GM21529 (cell line): Measurements from ENCODE around the gene TMEM255A.

Experiments
- ATAC-seq: cut with Tn5 transposase; IDR thresholded peaks from one replicate; pipeline ENCODE4 v1.9.1; 2021; ENCODE audit not compliant: unreplicated experiment

TMEM255A gene

DNA sequence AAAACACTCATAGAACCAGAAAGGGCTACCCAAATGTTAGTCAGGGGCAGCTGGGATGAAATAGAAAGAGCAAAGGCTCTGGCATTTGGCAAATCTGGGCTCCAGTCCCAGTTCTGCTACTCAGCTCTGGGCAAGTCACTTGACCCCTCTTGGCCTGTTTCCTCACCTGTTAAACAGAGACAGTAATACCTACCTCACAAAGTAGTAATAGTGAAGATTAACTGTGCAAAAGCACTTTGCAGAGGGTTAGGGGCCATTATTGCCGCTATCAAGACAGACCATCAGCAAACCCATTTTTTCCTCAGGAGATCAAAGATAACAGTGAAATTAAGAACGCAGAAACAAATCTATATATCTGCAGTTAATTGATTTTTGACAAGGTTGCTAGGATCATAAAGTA lies 40.0 kb downstream of the TMEM255A start:
- ATAC-seq: no peak

DNA sequence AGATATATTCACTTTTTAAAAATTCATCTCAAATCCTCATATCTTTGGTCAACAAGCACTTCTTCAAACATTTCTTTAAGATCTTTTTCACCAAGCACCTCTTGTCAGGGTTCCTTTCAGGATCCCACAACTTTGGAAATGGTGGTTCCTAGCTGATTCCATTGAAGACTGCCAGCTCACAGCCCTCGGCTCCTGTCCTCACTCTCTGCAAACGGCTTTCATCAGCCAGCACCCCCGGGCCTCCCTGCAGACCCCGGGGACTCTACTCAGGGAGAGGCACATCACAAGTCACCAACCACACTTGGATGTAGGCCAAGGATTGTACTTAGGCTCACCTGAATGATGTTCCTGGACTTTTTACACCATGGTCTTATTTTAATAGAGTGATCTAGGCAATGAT lies 40.7 kb downstream of the TMEM255A start:
- ATAC-seq: no peak

DNA sequence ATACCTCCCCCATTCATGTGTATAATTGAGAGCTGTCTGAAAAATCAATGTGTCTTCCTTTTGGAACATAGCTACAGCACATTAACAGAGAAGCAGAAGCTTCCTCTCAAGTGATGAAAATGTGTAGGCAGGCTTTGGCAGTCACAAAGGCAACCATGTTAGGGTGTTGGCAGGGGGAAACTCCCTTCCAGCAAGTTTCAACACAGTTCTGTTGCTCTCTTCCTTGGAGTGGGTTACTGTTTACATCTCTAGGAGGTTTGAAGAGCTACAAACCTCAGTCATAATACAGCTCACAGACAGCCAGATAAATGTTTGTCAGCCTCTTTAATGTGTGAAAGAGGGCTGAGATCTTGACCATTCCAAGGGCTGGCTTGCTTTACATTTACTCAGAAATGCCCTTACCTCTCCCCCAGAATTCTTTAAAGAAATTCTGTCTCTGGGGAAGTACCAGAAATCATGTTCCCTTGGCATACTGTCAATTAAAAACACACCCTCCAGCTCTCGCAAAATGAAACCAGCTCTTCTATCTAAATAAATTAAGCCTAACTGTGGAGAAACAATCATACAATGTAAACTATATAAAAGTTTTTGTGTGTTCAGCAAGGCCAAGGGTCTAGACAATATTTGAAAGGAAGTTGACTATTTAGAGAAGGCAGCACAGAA lies 41.8 kb downstream of the TMEM255A start:
- ATAC-seq: no peak

DNA sequence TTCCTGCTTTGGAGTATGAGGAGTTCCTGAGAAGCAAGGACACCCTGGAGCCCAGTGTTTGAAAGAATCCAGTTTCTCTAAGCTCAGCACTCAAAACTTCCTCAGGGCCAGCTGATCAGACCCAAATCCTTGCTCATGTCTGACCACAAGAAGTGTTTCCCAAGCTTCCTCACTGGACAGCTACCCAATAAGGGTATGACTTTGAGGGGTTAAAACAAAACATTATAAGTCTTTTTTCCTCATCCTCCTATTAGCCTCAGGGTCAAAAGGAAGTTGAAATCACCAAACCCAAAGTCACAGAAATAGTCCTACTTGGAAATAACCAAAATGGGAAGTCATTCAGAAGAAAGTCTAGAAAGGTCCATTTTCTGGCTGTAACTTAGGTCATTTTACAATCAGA lies 46.9 kb downstream of the TMEM255A start:
- ATAC-seq: no peak

DNA sequence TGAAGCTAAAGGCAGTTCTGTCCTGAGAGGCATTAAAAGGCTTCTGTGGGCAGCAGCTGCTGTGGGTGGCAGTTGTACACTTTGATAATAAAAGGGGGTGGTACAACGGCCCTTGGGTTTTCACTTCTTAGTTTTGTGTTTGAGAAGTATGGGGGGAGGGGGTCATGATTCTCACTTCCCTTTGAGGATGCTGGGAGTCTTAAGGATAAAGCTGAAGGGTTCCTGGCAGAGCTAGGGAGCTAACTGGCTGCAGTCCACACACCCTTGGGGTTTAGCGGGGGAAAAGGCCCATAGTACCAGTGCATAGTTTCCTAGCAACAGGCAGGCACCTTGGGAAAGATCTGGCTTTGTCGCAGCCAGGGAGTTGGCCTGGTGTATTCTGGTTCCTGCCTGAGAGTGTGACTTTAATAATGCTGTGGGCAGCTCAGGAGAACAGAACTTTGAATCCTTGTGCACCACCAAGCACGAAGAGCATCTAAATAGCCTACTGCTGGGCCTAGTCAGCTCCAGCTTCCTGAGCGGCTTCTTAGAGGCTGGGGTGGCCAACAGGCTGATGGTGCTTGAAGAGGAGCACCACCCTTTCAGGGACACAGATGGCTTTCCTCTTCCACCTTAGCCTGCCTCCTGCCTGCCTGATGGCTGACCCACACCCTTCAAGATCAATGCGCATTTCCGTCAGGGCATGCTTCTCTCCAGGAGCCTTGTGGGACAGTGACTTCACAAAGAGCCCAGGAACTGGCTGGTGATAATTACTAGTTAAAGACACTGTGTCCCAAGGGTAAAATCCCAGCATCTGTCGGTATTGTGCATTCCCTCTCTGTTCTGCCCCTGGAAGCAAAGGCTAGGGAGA lies 48.2 kb downstream of the TMEM255A start:
- ATAC-seq: no peak

DNA sequence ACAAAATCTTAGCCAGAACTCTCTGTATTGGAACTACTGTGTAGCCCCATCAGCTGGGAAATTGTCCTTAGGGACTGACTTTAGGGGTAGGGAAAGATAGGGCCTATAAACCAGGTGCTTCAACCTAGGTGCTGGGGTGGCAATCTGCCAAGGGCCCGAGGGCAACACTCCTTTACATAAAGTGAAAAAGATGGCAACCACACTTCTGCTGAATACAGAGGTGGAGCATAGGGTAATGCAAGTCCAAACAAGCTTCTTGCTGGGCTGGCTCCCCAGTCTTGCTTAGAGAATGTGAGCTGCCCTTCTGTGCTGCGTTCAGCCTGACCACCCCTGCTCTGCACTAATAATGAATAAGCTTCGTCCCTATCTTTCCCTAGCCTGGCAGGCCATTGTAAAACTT lies 50.9 kb downstream of the TMEM255A start:
- ATAC-seq: no peak

DNA sequence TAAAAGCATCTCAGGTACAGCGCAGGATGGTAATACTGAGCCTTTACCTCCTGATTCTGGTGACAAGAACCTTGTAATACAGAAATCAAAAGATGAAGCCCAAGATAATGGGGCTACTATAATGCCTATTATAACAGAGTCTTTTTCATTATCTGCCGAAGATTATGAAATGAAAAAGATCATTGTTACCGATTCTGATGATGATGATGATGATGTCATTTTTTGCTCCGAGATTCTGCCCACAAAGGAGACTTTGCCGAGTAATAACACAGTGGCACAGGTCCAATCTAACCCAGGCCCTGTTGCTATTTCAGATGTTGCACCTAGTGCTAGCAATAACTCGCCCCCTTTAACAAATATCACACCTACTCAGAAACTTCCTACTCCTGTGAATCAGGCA lies 57.5 kb downstream of the TMEM255A start:
- no peak for ATAC-seq

DNA sequence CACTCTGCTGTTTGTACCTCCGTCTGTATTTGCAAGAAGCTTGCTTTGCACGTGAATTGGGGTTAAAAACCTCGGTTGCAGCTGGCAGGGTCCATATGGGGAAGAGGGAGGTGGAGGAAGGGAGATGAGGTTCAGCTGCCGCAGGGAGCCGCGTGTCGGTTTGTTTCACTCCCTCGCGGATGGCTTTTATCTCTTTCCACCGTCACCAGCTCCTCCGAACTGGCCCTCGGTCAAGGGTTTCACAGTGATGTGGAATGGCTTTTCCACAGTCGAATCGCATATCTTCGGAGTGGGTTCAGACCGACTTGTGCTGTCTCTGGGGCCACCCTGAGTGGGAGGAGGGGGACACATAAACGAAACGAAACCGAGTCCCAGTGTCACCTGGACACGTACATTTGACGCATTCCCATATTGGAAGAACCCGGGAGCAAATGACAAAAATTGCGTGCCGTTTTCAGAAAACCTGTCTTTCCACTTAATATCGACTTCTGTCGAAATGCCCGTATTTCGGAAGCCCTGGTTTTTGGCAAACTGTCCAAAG lies 59.7 kb downstream of the TMEM255A start:
- ATAC-seq: peak; percentile 19

DNA sequence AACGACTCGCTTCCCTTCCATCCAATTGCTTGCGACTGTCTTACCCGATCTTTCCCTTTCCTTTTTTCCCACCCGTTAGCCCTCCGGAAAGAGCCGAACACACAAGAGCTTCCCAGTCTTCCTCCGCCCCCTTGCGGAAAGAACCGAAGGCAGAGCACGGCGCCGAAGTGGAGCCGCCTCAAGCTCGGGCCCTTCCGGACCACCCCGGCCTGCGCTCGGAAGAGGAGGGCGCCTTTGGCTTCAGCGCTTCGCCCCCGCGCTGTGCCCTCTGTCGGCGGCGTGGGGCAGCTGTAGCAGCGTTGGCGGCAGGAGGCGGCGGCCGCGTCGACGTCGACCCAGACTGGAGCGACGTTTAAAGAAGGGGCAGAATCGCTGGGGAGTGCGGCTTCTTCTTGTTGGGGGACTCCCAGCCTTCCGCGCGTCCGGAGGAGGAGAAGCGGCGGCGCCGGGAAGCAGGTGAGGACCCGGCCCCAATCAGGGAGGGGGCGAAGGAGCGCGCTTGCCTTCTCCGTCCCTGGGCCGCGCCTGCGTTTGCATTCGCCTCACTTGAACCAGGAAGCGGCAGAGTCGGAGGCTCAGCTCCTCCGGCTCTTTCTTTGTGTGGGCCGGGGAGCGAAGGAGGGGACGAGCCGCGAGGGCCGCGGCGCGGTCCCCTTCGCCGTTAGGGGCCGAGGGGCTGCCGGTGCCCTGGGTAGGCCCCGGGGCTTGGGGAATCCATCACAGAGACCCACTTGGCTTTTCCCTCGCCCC lies 60.6 kb downstream of the TMEM255A start, which contains the start of gene ZBTB33:
ZBTB33 (plus strand) TSS at position 291 of the 750 bp plus-strand sequence. CDS start 2,604 bp downstream, outside the sequence.
- peak; percentile 95 for ATAC-seq

DNA sequence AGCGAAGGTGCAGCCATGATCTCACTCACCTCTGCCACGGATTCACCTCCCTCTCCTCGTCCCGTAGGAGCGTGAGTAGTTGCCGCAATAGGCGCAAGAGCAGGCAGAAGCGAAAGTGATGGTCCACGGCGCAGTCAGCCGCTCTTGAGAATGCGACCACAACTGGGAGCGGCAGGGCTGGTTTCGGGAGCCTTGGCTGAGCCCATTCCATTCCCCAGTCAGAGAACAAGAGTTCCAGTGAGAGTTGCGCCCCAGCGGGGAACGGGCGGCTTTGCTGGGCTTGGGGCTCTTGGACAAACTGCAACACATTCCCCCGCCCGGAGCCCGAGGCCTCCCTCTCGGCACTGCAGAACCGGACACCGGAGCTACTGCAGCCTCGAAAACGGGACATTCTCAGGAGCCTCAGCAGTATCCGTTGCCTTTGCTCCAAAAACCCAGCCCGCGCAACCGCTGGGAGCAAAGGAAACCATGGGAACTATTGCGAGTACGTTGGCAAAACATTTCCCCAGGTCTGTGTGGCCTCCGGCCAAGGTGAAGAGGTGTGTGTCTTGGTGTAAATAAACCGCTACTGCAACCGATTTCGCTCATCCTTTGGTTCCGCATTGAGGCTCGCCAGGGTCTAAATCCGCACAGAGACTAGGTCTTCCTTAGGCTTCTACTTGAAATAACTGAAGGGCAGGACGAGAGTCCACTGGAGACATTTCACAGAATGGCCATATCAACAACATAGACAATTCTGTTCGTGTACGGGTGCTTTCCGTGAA lies 66.3 kb downstream of the TMEM255A start:
- peak; percentile 77 for ATAC-seq

DNA sequence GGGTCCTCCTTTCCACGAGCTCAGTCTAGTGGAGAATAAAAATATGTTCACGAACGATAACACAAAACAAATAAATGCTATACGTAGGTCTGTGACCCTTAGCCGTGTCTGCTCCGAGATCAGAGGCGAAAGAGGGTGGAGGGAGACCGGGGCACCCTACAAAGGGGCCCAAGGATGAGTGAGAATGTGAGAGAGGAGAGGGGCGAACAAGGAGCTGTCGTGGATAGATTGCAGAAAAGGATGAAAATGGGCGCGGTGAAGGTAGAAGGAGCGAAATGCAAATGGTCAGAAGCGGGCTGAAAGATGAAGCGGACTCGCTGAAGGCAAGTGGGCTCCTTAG lies 66.9 kb downstream of the TMEM255A start:
- peak; percentile 20 for ATAC-seq

DNA sequence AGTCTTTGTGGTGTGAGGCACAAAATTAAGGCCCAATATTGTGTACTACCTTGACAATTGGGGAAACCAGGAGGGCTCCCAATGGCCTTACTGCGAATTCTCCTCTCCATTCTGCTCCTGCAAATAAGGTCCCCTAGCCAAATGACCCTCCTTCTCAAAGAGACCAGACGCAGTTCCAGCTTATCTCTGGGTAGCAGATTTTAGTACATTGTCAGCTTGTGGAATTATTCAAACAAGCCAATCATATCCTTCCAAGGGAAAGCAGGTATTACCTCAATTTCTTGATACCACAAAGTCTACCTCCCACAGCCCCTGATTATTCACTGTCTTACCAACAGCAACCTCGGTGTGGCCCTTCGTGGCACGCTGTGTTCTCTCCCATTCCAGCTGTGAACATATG lies 68.4 kb downstream of the TMEM255A start:
- no peak for ATAC-seq

DNA sequence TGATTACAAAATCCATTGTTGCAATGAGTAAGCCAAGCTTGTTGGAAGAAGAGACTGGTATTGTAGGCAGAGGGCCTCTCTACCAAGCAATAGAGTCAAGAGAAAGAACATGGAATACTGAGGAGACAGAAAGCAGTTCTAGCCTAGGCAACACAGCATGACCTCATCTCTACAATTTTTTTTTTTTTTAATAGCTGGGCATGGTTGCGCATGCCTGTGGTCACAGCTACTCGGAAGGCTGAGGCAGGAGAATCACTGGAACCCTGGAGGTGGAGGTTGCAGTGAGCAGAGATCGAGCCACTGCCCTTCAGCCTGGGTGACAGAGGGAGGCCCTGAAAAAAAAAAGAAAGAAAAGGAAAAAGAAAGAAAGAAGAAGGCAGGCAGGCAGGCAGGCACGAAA lies 72.3 kb downstream of the TMEM255A start:
- ATAC-seq: no peak

DNA sequence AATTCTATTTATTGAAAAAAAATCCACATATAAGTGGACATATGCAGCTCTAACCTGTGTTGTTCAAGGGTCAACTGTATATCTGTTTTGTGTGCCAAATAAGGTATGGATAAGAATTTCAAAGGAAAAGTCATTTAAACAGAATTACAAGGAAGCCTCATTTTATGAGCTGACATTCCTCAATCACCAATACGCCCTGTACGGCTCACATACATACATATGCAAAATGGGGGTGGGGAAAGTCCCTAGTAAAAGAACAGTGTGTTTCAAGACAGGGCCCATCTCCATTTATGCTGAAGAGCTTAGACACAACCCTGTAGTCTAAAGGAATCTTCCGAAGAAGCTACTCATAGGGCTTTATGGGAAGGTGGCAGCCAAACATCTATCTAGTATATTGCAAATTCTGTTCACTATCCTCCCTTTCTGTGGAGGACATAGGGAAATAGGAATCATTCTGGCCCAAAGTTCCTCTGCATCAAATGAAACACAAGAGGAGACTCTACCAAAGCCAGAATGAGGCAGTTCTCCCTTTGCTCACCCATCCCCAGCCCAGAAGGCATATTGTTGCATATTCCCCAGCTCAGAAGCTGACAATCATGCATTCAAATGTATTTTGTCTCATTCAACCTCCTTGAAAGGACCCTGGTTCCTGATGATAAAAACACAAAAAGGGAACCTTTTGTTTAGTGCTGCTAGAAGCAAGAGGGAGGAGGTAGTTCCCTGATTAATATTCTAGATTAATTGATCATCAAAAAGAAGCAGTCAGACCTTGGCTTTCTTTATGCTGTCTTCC lies 74.4 kb downstream of the TMEM255A start:
- ATAC-seq: no peak

DNA sequence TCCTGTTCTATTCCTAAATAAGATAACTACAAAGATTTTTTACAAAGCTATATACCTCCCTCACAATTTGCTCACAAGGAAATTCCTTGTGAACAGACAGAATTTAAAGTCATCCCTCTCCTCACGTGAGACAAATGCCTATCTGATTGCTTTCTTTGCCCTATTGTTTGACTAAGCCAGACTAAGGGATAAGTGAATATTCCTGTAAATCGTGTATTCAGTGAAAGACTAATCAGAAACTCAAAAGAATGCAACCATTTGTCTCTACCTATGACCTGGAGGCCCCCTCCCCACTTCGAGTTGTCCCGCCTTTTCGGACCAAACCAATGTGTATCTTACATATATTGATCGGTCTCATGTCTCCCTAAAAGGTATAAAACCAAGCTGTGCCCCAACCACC lies 76.0 kb downstream of the TMEM255A start:
- no peak for ATAC-seq

DNA sequence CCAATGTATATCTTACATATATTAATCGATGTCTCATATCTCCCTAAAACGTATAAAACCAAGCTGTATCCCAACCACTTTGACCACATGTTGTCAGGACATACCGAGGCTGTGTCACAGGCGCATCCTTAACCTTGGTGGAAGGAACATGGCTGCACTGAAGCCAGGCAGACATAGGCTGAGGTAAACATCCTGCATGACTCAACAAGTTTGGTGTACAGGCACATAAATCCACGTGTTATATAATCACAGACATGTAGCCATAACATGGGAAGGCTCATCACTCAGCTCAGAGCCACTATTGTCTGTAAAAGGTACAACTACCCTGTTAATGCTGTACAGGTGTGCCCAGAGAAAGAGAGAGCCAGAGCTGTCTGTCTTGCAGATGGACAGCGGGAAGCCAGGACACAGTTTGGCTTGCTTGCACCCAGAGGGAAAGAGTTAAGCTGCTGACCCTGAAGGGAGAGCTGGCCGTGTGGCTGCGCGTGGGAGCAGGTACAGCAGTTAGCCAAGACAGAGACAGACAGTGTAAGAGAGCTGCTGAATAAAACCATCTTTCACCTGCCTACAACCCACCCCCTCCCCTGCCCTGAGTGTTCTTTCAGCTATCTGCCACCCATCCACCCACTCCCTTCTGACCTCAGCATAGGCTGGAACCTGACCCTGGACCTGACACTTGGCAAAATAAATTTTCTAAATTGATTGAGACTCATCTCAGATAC lies 82.9 kb downstream of the TMEM255A start:
- no peak for ATAC-seq

DNA sequence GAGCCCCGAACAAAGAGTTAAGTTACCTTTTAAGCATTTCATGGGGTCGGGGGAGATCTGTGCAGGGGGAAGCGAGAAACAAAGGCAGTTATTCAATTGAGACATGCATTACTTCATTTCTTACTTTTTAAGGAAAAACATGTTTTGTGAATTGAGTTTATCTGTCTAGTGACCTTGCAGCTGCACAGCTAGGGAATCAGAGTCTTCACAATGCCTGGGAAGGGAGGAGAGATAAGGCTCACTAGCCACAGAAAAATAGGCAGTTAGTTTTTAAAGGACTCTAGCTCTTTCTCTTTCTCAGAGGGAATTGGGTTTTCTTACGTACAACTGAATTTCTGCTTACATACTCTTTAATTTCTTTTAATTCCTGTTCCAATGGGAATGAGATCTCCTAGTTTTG lies 86.9 kb downstream of the TMEM255A start:
- ATAC-seq: no peak

DNA sequence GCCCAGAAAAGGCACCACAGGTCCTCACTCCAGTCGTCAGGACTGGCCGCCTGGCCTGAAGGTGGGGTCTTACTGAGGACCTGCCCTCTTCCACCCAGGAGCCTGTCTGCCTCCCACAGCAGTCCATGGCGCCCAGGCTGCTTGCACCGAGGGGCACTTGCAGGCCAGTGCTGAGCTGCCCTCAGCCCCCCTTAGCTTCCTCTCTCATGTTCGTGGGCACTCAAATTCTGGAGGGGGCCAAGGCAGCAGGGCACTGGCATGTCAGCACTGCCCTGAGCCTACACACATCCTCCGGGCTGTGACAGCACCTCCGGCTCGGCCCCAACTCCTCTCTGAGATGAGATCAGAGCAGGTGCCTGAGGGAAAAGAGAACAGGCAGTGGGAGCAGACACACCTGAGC lies 87.9 kb downstream of the TMEM255A start:
- no peak for ATAC-seq
